ENCODE measurements around the gene BLMH.
"Not testable (repeated sequence)": the region's sequence is repeated elsewhere in the genome, so short reads cannot be mapped to it uniquely, and the experiment has no call there.

Gene BLMH

GRCh38 chr17:30246460-30246859 lies 45.3 kb downstream of the BLMH start:
- no peak for DNase-seq

- DNase-seq: no peak
Observed at GRCh38 chr17:30244853-30245385, 46.8 kb downstream of the BLMH start.

GRCh38 chr17:30243568-30243967 lies 48.2 kb downstream of the BLMH start:
- DNase-seq: no peak

- DNase-seq: no peak
Observed at GRCh38 chr17:30243002-30243401, 48.7 kb downstream of the BLMH start.

GRCh38 chr17:30241051-30241450 lies 50.7 kb downstream of the BLMH start:
- DNase-seq: no peak

- DNase-seq: no peak
Observed at GRCh38 chr17:30240177-30240576, 51.6 kb downstream of the BLMH start.

- no peak for DNase-seq
Observed at GRCh38 chr17:30239089-30239462, 52.7 kb downstream of the BLMH start.

- DNase-seq: no peak
Observed at GRCh38 chr17:30238387-30239088, 53.2 kb downstream of the BLMH start.

GRCh38 chr17:30238003-30238344 lies 53.8 kb downstream of the BLMH start:
- no peak for DNase-seq

GRCh38 chr17:30237296-30238002 lies 54.3 kb downstream of the BLMH start:
- no peak for DNase-seq

GRCh38 chr17:30236766-30237165 lies 55.0 kb downstream of the BLMH start:
- no peak for DNase-seq

- DNase-seq: no peak
Observed at GRCh38 chr17:30236297-30236624, 55.5 kb downstream of the BLMH start.

- DNase-seq: no peak
Observed at GRCh38 chr17:30235386-30236296, 56.1 kb downstream of the BLMH start, which contains the start of gene SLC6A4. Gene SLC6A4, minus strand, starts transcription at chr17:30235697. Its CDS starts 13,739 bp downstream, at chr17:30221958.

- DNase-seq: no peak
Observed at GRCh38 chr17:30234964-30235363, 56.8 kb downstream of the BLMH start.

GRCh38 chr17:30234296-30234695 lies 57.4 kb downstream of the BLMH start:
- no peak for DNase-seq

GRCh38 chr17:30232824-30233427 lies 58.8 kb downstream of the BLMH start:
- no peak for DNase-seq

GRCh38 chr17:30232015-30232823 lies 59.5 kb downstream of the BLMH start:
- DNase-seq: no peak

GRCh38 chr17:30230596-30231125 lies 61.1 kb downstream of the BLMH start:
- DNase-seq: no peak

- not testable (repeated sequence) for DNase-seq
Observed at GRCh38 chr17:30230009-30230408, 61.7 kb downstream of the BLMH start.

- DNase-seq: no peak
Observed at GRCh38 chr17:30229012-30229411, 62.7 kb downstream of the BLMH start.

- no peak for DNase-seq
Observed at GRCh38 chr17:30228011-30228410, 63.7 kb downstream of the BLMH start.

GRCh38 chr17:30226878-30227277 lies 64.9 kb downstream of the BLMH start:
- DNase-seq: no peak
